H1 (cell line): ENCODE data around the gene ADA. TPM values are rescaled to one million over a fixed set of nuclear protein-coding genes. Genes with fewer than 3 reads are reported as not detected.

Experiments
- CTCF ChIA-PET: fragments of 300-600 bp; sonication (Branson Sonifier 250); formaldehyde crosslinking; loops from one replicate; lab custom pipeline; 2021; ENCODE audit not compliant: partially characterized antibody; lab: Charles Lee
- POLR2A ChIA-PET: fragments of 300-600 bp; sonication (Branson Sonifier 250); formaldehyde crosslinking; loops from one replicate; lab custom pipeline; 2021; ENCODE audit warnings: inconsistent platforms; ENCODE audit not compliant: partially characterized antibody; lab: Charles Lee
- DNase-seq, 2 experiments: peaks; one replicate each; pipeline versions ENCODE4 v3.0.0 to v3.0.0-alpha.2; 2010 to 2022; ENCODE audit warnings: low spot score in 2 of 2, low read depth in 1 of 2, mixed read lengths in 1 of 2
- FAIRE-seq: peaks from 2 replicates; lab custom pipeline; 2011; peaks lifted over from hg19 to GRCh38; lab: Jason Lieb, UNC
- H2AFZ ChIP-seq: 2 replicates; pipeline ENCODE4 v1.8.1; 2012; ENCODE audit warnings: low read length, inconsistent platforms
- H2AK5ac ChIP-seq: 2 replicates; pipeline ENCODE4 v1.6.1; 2013; ENCODE audit warnings: low read depth, low read length
- H2BK120ac ChIP-seq: replicated peaks from 2 replicates; pipeline ENCODE3; 2013; ENCODE audit warnings: low read depth, low read length, inconsistent platforms
- H2BK12ac ChIP-seq: 2 replicates; pipeline ENCODE4 v1.6.1; 2013; ENCODE audit warnings: low read depth, low read length
- H2BK15ac ChIP-seq: 2 replicates; pipeline ENCODE4 v1.6.1; 2013; ENCODE audit warnings: low read length
- H2BK20ac ChIP-seq: 2 replicates; pipeline ENCODE4 v1.6.1; 2013; ENCODE audit warnings: low read length
- H2BK5ac ChIP-seq: 2 replicates; pipeline ENCODE4 v1.6.1; 2013; ENCODE audit warnings: low read depth, low read length
- H3K14ac ChIP-seq: 2 replicates; pipeline ENCODE4 v1.6.1; 2013; ENCODE audit warnings: inconsistent platforms; ENCODE audit not compliant: insufficient read length
- H3K18ac ChIP-seq: 2 replicates; pipeline ENCODE4 v1.6.1; 2013; ENCODE audit warnings: low read length; ENCODE audit errors: extremely low read depth
- H3K23ac ChIP-seq: 2 replicates; pipeline ENCODE4 v1.6.1; 2013; ENCODE audit warnings: inconsistent platforms; ENCODE audit not compliant: insufficient read length
- H3K23me2 ChIP-seq: 2 replicates; pipeline ENCODE4 v1.6.1; 2013; ENCODE audit warnings: low read depth, low read length
- H3K27ac ChIP-seq: 2 replicates; pipeline ENCODE4 v1.6.1; 2011; ENCODE audit warnings: low read depth, low read length, inconsistent platforms
- H3K27me3 ChIP-seq, 4 experiments: replicated peaks in 1 of 4; 1 replicate in 1 of 4; 2 replicates in 3 of 4; pipeline versions ENCODE4 v1.6.1 to v1.8.1; 2011 to 2013; ENCODE audit warnings: low read length in 3 of 4, mild to moderate bottlenecking in 3 of 4, inconsistent platforms in 2 of 4, mixed read lengths in 2 of 4, moderate library complexity in 1 of 4; ENCODE audit not compliant: control insufficient read depth in 3 of 4, insufficient read depth in 3 of 4; ENCODE audit errors: extremely low read depth in 1 of 4
- H3K36me3 ChIP-seq, 4 experiments: 2 replicates each; pipeline versions ENCODE4 v1.6.1 to v1.8.1; 2011 to 2013; ENCODE audit warnings: mild to moderate bottlenecking in 4 of 4, low read length in 3 of 4, moderate library complexity in 2 of 4, control low read depth in 1 of 4, inconsistent platforms in 1 of 4; ENCODE audit not compliant: insufficient read depth in 4 of 4, control insufficient read depth in 2 of 4
- H3K4ac ChIP-seq: replicated peaks from 2 replicates; pipeline ENCODE3; 2013; ENCODE audit warnings: low read length, low read depth, mixed read lengths, inconsistent platforms; ENCODE audit not compliant: insufficient read length
- H3K4me1 ChIP-seq, 4 experiments: replicated peaks in 1 of 4; 1 replicate in 1 of 4; 2 replicates in 3 of 4; pipeline versions ENCODE4 v1.6.1 to v1.8.1; 2011 to 2013; ENCODE audit warnings: low read length in 3 of 4, inconsistent platforms in 2 of 4, mixed read lengths in 1 of 4; ENCODE audit not compliant: insufficient read depth in 4 of 4, control insufficient read depth in 3 of 4
- H3K4me2 ChIP-seq, 2 experiments: 2 replicates each; pipeline versions ENCODE4 v1.6.1 to v1.8.1; 2011 to 2013; ENCODE audit warnings: low read depth in 2 of 2, low read length in 2 of 2, control low read depth in 1 of 2, inconsistent platforms in 1 of 2, mild to moderate bottlenecking in 1 of 2; ENCODE audit not compliant: insufficient read depth in 1 of 2
- H3K4me3 ChIP-seq, 4 experiments: fragments of 200-600, 300-600 bp in 1 of 4; sonication (generic), shearing (Covaris generic), sonication (Bioruptor Twin) in 1 of 4; 2 replicates each; pipeline versions ENCODE4 v1.5.1 to v1.8.1; 2011 to 2016; ENCODE audit warnings: low read length in 4 of 4, low read depth in 3 of 4, control low read depth in 2 of 4, inconsistent platforms in 2 of 4, mild to moderate bottlenecking in 2 of 4, mixed read lengths in 1 of 4, moderate library complexity in 1 of 4; ENCODE audit not compliant: insufficient read depth in 2 of 4; ENCODE audit errors: extremely low read depth in 1 of 4
- H3K56ac ChIP-seq: replicated peaks from 2 replicates; pipeline ENCODE3; 2013; ENCODE audit warnings: low read depth, mild to moderate bottlenecking, mixed read lengths, low read length, inconsistent platforms; ENCODE audit not compliant: insufficient read length
- H3K79me1 ChIP-seq: 2 replicates; pipeline ENCODE4 v1.6.1; 2013; ENCODE audit warnings: low read depth, low read length, control low read depth
- H3K79me2 ChIP-seq, 2 experiments: 2 replicates each; pipeline versions ENCODE4 v1.6.1 to v1.8.1; 2012 to 2013; ENCODE audit warnings: low read length in 2 of 2, mild to moderate bottlenecking in 2 of 2, inconsistent platforms in 1 of 2; ENCODE audit not compliant: insufficient read depth in 2 of 2, control insufficient read depth in 1 of 2
- H3K9ac ChIP-seq, 4 experiments: replicated peaks in 1 of 4; 1 replicate in 1 of 4; 2 replicates in 3 of 4; pipeline versions ENCODE4 v1.6.1 to v1.8.1; 2011 to 2013; ENCODE audit warnings: low read depth in 3 of 4, low read length in 3 of 4, control low read depth in 2 of 4, mild to moderate bottlenecking in 2 of 4, moderate library complexity in 2 of 4, inconsistent platforms in 1 of 4; ENCODE audit errors: extremely low read depth in 1 of 4
- H3K9me3 ChIP-seq, 2 experiments: 2 replicates each; pipeline versions ENCODE4 v1.6.1 to v1.8.1; 2012 to 2013; ENCODE audit warnings: mild to moderate bottlenecking in 2 of 2, moderate library complexity in 2 of 2, control low read depth in 1 of 2, inconsistent platforms in 1 of 2, low read depth in 1 of 2, low read length in 1 of 2, mixed read lengths in 1 of 2; ENCODE audit not compliant: insufficient read depth in 2 of 2
- H4K20me1 ChIP-seq, 2 experiments: replicated peaks in 1 of 2; 2 replicates each; pipeline versions ENCODE3 to v1.8.1; 2011 to 2013; ENCODE audit warnings: inconsistent platforms in 2 of 2, low read length in 2 of 2, mild to moderate bottlenecking in 1 of 2; ENCODE audit not compliant: insufficient read depth in 2 of 2, control insufficient read depth in 1 of 2
- H4K5ac ChIP-seq: 2 replicates; pipeline ENCODE4 v1.6.1; 2013; ENCODE audit warnings: low read length, low read depth, mixed read lengths, inconsistent platforms; ENCODE audit not compliant: insufficient read length
- H4K8ac ChIP-seq: 2 replicates; pipeline ENCODE4 v1.8.0; 2013; ENCODE audit warnings: mild to moderate bottlenecking, moderate library complexity, low read length, inconsistent platforms; ENCODE audit not compliant: insufficient read depth; ENCODE audit errors: extremely low read depth
- H4K91ac ChIP-seq: replicated peaks from 2 replicates; pipeline ENCODE3; 2013; ENCODE audit warnings: low read length, mixed read lengths, inconsistent platforms; ENCODE audit not compliant: insufficient read length
- KDM1A ChIP-seq: fragments of 200-600, 300-600 bp; sonication (generic); IDR thresholded peaks from 2 replicates; pipeline ENCODE4 v1.7.1; 2016; ENCODE audit warnings: mild to moderate bottlenecking, low read length, borderline replicate concordance
- RBBP5 ChIP-seq: IDR thresholded peaks from 2 replicates; pipeline ENCODE4 v1.7.1; 2012; ENCODE audit warnings: low read depth, mild to moderate bottlenecking, inconsistent platforms, low read length, moderate library complexity, borderline replicate concordance
- SIN3A ChIP-seq, 2 experiments: IDR thresholded peaks in 1 of 2; conservative IDR thresholded peaks in 1 of 2; 2 replicates each; pipeline ENCODE4 v1.6.1; 2011 to 2012; ENCODE audit warnings: low read length in 2 of 2, improper control_type of control experiment in 1 of 2, low read depth in 1 of 2, mild to moderate bottlenecking in 1 of 2
- SIRT6 ChIP-seq: IDR thresholded peaks from one replicate; pipeline ENCODE4 v1.7.1; 2012; ENCODE audit warnings: low read length, inconsistent platforms
- SP2 ChIP-seq: IDR thresholded peaks from 2 replicates; pipeline ENCODE4 v1.6.1; 2012; ENCODE audit warnings: mild to moderate bottlenecking, low read length, inconsistent platforms
- TAF1 ChIP-seq: IDR thresholded peaks from 2 replicates; pipeline ENCODE4 v1.6.1; 2011; ENCODE audit warnings: mild to moderate bottlenecking, low read depth, low read length
- TAF7 ChIP-seq: optimal IDR thresholded peaks from 2 replicates; pipeline ENCODE3; 2011; ENCODE audit warnings: low read depth, mild to moderate bottlenecking, inconsistent platforms, low read length, moderate library complexity, borderline replicate concordance
- WGBS, 2 experiments: shearing (Covaris generic) in 1 of 2; methylation state at CpG; one replicate each; pipeline versions ENCODE4 v1.1.6 to v1.1.7; 2013 to 2015; ENCODE audit warnings: low lambda C conversion rate in 2 of 2, mixed read lengths in 2 of 2, inconsistent platforms in 1 of 2, low coverage in 1 of 2, missing lambda C conversion rate in 1 of 2; ENCODE audit not compliant: insufficient replicate concordance in 2 of 2, insufficient coverage in 1 of 2, insufficient read length in 1 of 2; ENCODE audit errors: extremely low coverage in 1 of 2, missing lambda C conversion rate in 1 of 2; 5-methylcytosine and 5-hydroxymethylcytosine counted together
- polyA plus RNA-seq, 7 experiments: library from polyadenylated mRNA; depleted of rRNA in 3 of 7; stranded (reverse) in 5 of 7; unstranded in 2 of 7; fragments of >200 nt in 5 of 7; fragments of 200-250 nt in 2 of 7; gene quantifications; 1 replicate in 5 of 7; 2 replicates in 1 of 7; 4 replicates in 1 of 7; pipeline versions ENCODE4 v1.2.1 to v1.2.3, GENCODE V29; 2011 to 2013; ENCODE audit warnings: missing spikeins in 2 of 7, mixed read lengths in 2 of 7
- total RNA-seq: library from RNA; stranded (reverse); fragmentation: NEBNext Ultra II Directional; extraction: Animal tissue kit (Norgen Biotek cat#: 25700); gene quantifications from 2 replicates; pipeline ENCODE4 v1.2.1, GENCODE V29; 2021

The ADA gene
- total and polyA plus RNA-seq, 2 of the 8 experiments (the other 6 are each of a cell fraction or from before 2014, with no cell fraction given), result 19.9 to 32.8 TPM

- CTCF ChIA-PET, result interaction anchor here (11.0 kb wide), 1 partner anchor 32 kb away, joined by 83 read pairs; no protein-coding TSS in a partner anchor
- Histone ChIP-seq H3K4me2 (peak overlapping the region; percentile 84 to 90), H4K8ac (peak overlapping the region; percentile 64), H2AK5ac (no peak overlapping the region), H3K4ac (no peak overlapping the region), H3K9ac (no peak overlapping the region; a peak in 2 of 7 replicates), H2BK12ac (0 out of 2 replicates have a peak overlapping the region, but pooled peaks have one; percentile 27), H2AFZ (no peak overlapping the region), H4K91ac (no peak overlapping the region), H3K4me1 (peaks cover 10 to 21% (median 12%) of the 10 kb centered on the region in 4 experiments), H3K27me3 (peaks cover 0 to 20% (median 13%) of the 10 kb centered on the region in 4 experiments; a peak in 6 of 7 replicates), H3K36me3 (no peaks in the 10 kb centered on the region), H2BK5ac (no peak overlapping the region; the same call in 1 of the 2 replicates), H2BK15ac (no peak overlapping the region), H2BK20ac (no peak overlapping the region), H3K79me2 (no peaks in the 10 kb centered on the region), H2BK120ac (no peak overlapping the region), H3K79me1 (no peaks in the 10 kb centered on the region), H3K4me3 (peak overlapping the region; percentile 44 to 93 (median 56)), H3K56ac (no peak overlapping the region), H4K5ac (no peak overlapping the region), H3K23me2 (peaks cover 11% of the 10 kb centered on the region), H3K23ac (no peak overlapping the region), H3K18ac (no peak overlapping the region; the same call in 1 of the 2 replicates), H3K9me3 (peaks cover 9 to 10% of the 10 kb centered on the region in 2 experiments; a peak in 3 of 4 replicates), H3K14ac (no peak overlapping the region), H3K27ac (no peak overlapping the region), H4K20me1 (no peaks in the 10 kb centered on the region)
- no peak for FAIRE-seq
- no peak for DNase-seq
- 6% methylated on average over 19 of the region's 33 CpGs; no CpG with 5 or more reads in 1 of the 2 experiments for WGBS, 2 experiments
- TF ChIP-seq KDM1A (no peak), SP2 (no peak), TAF1 (0 out of 2 replicates have a peak, but pooled peaks have one; percentile 24), SIRT6 (no peak), SIN3A (conservative IDR thresholded peaks at IDR 0.05 in 1 of 2, IDR thresholded peaks at IDR 0.05 in 1 of 2; ENCODE audit: low read depth in 1 of 2, low read length in 2 of 2) (0 out of 4 replicates have a peak, but pooled peaks of 1 of the 2 experiments have one; percentile 15), TAF7 (no peak), RBBP5 (peak; percentile 38; the same call in 1 of the 2 replicates)
- POLR2A ChIA-PET, result interaction anchor here (0.7 to 2.3 kb wide), 3 partner anchors 9 to 14 kb away, joined by 3 to 10 read pairs (median 7); no protein-coding TSS in a partner anchor
These were observed 140 bp downstream of the ADA start for GRCh38 chr20:44651434-44651683.
